NCI-H146 treated with DMSO at 0.1 percent for 48 hours (cell line): Measurements from ENCODE around the gene SCYGR1.
"Not testable (repeated sequence)": the region's sequence is repeated elsewhere in the genome, so short reads cannot be mapped to it uniquely, and the experiment has no call there.

Experiments used
- DNase-seq: peaks from one replicate; lab custom pipeline; 2025; ENCODE audit not compliant: unreplicated experiment; lab: John Stamatoyannopoulos, UW

The SCYGR1 gene

DNA sequence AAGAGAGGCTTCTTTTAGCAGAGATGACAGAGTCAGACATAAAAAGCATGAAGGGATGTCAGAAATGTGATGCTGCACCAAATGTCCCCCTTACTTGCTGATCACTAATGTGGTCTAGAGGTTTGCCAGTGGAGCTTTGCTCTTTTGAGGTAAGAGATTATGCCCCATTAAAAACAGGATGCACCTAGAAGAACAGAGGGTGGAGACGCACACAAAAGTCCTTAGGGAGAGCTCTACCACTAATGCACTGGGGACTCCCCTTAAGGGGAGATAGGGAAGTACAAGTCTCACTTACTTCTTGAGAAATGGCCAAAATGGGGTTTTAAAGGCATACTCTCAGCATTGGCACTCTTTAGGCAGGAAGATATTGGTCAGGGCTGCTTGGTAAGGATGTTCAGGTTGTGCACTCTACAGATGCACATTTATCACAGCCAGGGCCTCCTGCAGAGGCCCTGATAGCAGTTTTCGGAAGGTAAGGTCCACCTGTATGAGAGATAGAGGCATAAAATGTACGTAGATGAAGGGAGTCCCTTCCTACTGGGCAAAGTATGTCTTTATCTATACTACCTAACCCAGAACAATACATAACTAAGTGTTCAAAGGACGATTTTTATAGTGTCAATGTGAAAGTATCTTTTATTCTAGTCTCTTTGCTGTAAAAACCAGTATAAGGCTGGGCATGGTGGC, 17.0 kb upstream of the SCYGR1 start:
- no peak for DNase-seq

DNA sequence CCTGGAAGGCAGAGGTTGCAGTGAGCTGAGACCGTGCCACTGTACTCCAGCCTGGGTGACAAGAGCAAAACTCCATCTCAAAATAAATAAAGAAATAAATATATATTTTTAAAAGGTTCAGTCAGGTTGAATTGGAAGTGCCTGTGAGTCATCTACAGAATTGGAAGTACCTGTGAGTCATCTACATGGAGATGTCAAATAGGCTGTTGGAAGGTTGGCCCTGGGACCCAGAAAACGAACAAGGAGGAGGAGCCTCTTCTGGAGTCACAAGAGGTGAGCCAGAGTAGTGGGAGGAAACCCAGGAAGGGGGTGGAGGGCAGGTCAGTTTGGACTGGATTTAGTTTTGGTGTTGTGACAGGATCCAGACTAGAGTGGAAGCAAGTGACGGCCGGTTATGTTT, 15.2 kb upstream of the SCYGR1 start:
- DNase-seq: no peak

DNA sequence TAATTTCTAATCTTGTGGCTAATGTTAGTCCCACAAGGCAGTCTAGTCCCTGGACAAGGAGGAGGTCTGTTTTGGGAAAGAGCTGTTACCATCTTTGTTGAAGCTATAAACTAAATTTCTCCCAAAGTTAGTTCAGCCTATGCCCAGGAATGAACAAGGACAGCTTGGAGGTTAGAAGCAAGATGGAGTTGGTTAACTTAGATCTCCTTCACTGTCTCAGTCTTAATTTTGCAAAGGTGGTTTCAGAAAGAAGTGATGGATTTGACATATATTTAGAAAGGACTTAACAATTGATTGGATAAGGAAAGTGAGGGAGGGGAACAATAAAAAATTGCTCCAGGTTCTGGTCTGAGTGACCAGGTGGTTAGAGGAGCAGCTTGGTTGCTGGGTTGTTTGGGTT, 14.6 kb upstream of the SCYGR1 start:
- no peak for DNase-seq

DNA sequence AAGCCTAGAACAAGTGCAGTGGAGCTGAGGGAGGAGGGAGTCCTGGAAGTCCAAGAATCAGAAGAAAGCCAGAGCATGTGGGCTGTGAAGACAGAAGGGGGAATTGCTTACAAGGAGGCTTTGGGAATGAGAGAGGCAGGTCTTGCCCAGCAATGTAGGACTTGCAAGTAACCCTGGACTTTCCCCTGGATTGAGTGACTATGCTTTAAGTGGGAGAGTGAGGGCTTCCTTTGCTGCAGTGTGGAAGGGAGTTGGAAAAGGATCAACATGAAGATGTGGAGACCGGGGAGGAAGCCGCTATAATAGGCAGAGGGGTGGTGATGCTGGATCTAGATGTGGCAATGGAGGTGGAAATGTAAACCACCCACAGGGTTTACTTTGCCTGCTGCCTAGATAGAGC, 13.8 kb upstream of the SCYGR1 start:
- DNase-seq: no peak

DNA sequence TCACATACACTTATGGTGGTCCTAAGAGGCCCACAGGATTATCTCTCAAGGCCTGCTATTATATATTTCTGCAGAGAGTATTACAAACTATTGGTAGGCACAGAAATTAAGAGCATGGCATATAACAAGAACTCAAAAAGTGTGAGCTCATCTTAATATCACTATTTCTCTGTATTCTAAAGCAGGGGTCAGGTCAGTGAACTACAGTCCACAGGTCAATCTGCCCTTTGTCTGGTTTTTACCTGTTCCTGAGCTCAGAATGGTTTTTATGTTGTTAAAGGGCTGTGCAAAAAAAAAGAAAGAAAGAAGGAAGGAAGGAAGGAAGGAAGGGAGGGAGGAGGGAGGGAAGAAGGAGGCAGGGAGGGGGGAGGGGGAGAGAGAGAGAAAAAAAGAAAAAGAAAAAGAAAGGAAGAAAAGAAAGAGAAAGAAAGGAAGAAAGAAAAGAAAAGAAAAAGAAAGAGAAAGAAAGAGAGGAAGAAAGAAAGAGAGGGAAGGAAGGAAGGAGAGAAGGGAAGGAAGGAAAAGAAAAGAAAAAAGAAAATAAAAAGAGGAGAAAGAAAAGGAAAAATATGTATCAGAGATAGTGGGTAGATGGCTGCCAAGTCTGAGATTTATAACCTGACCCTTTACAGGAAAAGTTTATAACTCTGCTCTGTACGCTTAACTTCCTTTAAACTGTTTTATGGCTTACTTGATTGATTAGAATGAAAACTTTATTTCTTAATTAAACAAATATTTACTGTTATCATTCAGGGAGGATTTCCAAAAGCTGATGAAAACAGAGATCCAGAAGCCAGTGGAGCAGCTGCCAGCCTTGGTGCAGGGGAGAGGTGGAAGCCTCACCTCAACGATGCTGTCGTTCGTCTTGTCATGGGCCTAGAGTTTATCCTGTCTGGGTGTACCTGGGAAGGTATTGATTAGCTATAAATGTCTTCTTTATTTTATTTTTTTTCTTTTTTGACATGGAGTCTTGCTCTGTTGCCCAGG, 11.2 kb upstream of the SCYGR1 start:
- DNase-seq: no peak

DNA sequence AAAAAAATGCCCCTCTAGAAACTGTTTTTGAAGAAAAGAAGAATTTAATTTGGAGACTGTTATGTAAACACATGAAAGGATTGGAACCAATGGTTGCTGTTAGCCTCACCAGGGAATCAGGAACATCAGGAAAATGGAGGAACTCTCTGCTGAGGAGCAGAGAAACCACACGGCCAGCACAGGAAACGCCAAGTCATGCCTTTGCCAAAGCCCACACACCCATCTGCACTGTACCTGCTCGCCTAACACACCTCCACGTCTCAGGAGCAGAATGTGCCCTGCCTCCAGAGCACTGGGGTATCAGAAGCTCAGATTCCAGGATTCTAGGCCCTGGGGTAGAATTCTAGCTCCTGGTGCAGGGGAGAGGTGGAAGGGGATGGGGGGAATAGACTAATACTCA, 9.8 kb upstream of the SCYGR1 start:
- no peak for DNase-seq

DNA sequence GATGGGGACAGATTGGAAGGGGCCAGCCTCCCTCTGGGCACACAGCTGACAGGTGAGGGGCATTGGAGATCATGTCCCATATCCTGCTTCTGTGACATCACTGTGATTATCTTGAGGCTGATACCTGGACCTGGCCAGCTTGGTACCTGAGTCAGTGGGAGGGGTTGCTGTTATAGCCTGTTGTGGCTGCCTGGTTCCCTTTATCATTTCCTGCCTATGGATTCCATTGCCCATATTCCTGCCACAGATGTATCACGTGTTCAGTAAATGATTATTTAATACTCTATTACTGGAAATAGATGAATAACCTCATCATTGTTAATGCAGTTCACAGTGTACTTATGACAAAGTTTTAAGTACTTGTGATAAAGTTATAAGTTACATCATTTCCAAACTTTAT, 7.8 kb upstream of the SCYGR1 start:
- DNase-seq: no peak

DNA sequence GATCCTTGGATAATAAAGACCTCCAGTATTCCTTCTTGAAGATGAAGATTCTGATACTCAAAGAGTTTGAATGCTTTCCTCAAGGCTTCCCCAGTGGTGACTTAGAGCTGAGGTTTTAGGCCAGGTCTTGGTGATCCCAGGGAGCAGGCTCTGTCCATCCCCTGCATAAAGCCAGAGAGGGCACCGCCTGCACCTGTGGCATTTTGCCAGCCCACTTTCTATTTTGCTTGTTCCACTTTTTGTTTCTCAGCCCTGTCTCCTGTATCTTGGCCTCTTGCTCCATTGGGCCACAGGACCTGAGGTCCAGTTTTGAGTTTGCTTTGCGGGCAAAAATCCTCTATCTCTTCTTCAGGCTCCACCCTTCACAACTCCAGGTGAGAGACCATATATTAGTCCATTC, 6.7 kb upstream of the SCYGR1 start:
- DNase-seq: no peak

DNA sequence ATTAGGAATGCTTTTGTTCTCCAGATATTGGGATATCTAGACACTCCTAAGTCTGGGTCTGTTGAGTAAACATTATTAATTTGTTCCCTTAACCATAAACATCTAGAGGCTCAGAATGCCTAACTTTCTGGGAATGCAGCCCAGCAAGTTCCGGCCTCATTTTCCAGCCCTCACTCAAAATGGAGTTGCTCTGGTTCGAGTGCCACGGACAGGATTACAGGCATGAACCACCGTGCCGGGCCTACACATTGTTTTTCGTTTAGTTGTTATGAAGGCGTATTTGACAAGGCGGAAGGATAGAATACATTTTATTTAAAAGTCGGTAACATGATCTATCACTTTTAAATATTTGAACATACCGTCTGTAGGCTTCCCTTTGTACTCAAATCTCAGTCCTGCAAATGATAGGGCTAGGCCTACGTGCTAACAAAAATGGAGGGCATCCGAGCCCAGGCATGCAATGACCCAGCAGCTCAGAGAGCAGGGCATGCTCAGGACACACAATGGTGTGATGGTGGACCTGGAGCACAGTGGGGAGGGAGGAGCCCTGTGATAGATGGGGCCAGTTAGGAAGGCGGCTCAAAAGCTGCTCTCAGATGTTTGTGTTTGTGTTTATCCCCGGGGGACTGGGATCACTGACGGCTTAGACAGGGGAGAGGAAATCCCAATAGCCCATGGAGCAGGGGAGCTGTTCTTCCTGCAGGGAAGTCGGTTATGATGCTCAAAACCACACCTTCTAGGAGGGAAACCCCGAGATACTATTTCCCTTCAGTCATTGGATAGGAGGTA, 2.9 kb upstream of the SCYGR1 start:
- no peak for DNase-seq

DNA sequence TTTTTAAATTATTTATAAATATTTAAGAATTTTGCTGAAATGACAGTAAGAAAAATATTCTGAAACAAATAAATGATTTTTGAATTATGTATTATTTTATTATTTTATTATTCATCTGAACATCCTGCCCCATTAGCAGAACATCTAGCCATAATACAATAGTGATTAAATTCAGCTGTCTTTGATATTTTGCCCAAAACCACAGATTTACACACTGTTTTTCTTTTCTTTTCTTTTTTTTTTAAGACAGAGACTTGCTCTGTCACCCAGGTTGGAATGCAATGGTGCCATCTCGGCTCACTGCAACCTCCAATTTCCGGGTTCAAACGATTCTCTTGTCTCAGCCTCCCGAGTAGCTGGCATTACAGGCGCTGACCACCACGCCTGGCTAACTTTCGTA, 1.9 kb upstream of the SCYGR1 start:
- DNase-seq: no peak

DNA sequence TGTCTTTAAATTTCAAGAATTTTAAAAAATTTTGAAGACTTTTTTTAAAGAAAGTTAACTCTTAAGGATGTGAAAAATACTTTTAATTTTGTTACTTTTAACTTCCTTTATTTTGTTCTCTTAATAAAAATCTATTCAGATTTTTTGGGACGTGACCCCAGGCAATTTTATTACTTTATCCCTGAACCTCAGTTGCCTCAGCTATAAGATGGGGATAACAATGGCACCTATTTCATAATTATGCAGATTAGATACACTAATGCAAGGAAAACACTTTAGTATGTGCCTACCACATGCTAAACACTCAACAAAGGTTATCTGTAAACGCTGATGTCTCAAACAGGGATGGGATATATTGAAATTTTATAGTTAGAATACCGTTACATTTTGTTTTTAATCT, 1.5 kb upstream of the SCYGR1 start:
- DNase-seq: no peak

DNA sequence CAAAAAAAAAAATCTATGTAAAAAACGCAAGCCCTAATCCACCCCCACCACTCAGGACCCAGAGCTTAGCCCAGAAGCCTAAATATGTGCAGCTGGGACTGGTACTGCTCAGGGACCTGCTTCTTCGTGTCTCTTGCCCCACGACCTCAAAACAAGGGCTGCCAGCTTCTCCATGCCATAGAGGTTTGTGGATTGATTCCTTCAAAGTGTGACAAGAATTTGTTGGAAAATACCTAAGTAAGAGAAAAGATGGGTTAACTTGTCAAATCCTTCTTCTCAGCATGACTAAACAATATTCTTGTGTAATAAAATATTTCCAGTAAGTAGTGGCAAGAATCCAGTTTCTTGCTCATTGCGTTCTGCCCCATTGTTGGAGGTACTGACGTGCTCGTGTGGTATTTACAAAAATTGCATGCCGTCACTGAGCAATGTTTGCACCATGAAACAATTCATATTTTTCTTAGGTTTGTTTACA, 825 bp upstream of the SCYGR1 start:
- no peak for DNase-seq

DNA sequence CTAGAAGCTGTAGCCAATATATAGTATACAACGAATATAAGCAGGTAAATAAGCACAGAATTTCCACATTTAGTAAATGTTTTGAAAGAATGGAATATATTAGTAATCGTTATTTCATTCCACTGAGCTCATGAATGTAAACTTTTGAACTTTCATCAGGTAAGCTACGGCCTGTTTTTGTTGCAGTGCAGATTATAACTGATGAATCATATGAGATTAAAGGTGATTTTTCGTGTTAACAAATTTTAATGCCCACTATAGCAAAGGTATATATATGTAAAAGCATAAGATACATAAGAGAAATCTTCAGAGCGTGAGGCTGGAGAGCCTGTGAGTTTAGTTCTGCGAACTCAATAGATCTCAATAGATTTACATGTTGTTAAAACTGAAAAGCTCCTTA, 1.1 kb downstream of the SCYGR1 start:
- DNase-seq: no peak

DNA sequence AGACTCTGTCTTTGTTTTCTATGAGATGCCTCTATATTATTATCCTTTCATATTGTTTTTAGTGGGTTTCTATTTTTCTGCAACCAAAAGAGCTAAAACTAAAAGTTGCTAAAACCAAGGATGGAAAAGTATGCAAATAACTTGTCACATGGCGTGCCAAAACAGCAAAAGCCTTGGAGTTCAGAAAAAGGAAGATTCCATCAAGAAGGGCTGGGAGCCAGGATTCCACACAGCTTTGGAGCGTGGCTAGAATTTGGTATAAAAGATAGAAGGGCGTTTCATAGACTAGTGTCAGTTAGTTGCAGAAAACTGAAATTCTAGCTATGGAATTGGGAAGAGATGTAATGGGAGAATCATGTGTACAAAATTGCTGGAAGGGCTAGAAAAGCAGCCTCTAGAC, 4.1 kb downstream of the SCYGR1 start:
- no peak for DNase-seq

DNA sequence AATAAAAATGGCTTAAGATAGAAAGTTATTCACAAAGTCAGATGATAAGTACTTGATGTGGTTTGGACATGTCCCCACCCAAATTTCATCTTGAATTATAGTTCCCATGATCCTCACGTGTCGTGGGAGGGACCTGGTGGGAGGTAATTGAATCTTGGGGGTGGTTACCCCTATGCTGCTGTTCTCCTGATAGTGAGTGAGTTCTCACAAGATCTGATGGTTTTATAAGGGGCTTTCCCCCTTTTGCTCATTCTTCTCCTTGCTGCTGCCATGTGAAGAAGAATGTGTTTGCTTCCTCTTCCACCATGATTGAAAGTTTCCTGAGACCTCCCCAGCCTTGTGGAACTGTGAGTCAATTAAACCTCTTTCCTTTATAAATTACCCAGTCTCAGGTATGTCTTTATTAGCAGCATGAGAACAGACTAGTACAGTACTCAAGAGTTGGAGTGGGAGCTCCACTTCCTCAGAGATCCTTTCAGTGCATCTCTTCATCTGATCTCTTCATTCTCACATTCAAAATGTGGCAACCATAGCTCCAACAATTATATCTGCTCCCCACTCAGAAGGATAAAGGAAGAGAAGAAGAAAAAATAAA, 5.4 kb downstream of the SCYGR1 start:
- DNase-seq: not testable (repeated sequence)

DNA sequence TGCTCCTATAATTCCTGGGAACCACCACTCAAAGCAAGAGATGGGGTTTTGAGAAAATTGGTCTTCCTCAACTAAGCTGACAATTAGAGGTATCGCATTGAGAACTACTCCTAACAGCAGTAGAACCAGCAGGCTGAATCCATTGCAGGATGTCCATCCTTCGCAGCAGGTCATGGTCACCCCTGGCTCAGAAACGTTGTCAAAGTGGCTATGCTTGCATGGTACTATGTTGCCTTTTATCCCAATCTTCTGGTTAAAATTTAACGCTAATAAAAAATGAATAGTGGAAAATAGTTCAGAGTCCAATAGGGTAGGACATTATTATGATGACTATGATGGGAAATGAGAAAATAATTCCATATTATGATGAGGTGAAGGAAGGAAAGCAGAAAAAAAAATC, 8.7 kb downstream of the SCYGR1 start, which contains the start of gene TM4SF20:
TSS of gene TM4SF20 (minus strand) at position 212 of the 400 bp plus-strand sequence. CDS start at position 174, 38 bp downstream.
- no peak for DNase-seq

DNA sequence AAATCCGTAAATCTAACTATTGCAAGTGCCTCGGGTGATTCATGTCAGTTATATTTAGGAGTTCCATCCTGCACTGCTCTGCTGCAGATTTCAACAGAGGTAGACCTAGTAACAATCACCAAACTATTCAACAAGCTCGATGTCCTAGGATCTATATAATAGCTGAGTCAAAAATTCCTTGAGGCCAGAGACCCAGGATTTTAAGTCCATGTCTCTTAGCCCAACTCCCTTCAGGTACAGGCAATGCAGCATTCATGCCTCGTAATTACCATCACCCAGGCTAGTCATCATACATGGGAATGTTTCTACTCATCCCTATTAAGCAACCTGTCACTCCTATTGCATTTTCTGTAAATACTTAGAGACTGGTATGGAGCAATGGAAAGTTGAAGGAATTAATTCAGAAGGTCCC, 9.4 kb downstream of the SCYGR1 start:
- no peak for DNase-seq

DNA sequence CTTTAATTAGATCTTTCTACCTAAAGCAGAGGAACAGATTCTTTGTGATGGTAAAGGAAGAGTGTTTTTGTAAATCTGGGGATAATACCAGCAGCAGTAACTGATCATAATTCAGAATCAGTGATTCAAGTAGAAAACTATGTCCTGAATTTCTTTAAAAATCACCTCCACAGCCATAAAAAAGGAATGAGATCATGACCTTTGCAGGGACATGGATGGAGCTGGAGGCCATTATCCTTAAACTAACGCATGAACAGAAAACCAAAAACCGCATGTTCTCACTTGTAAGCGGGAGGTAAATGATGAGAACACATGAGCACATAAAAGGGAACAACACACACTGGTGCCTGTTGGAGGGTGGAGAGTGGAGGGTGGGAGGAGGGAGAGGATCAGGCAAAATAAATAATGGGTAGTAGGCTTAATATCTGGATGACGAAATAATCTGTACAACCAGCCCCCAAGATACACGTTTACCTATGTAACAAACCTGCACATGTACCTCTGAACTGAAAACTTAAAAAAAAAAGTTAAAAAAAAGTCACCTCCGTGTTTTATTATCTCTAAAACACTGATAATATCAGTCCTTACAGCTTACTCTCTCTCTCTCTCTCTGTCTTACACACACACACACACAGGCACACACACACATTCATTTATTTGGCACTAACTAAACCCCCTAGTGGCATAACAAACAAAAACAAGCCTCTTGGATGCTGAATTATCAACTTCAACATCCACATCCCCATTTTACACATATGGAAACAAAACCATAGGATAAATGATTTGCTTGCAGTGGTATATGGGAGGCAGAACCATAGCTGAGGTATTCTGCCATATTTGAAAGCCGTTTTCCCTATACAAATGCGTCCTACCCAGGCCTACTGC, 10.0 kb downstream of the SCYGR1 start:
- no peak for DNase-seq

DNA sequence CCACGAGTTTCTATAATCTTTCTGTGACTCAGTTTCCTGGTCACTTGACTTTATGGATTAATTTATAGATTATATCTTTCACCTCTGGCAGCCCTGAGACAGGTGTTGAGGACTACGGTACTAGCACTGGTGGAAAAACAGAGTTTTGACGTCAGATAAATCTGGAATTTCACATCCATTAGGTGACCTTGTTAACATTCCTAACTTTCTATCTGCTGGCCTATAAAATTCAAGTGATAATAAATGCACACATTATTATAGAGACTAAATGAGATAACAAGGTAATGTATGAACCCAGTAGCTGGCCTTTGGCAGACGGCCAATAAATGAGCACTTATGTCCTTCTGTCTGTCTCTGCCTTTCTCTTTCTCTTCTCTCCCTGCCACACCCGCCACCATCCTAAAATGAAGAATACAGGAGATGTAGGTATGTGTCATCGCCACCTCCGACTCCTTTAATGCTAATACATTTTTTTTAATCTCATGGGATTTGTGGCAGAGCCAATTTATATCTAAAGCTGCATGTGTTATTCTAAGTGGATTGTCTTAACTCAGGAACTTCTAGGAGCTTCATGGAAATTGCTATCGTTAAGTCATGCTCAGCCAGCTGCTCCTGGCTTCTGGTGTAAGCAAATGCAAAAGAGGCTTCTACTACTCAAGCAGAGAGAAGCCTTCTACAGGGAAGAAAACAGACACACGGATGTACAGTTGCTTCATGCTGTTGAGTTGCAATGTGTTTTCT, 10.9 kb downstream of the SCYGR1 start:
- no peak for DNase-seq
